ENCODE data around the gene ANK2.

ANK2 gene

DNA sequence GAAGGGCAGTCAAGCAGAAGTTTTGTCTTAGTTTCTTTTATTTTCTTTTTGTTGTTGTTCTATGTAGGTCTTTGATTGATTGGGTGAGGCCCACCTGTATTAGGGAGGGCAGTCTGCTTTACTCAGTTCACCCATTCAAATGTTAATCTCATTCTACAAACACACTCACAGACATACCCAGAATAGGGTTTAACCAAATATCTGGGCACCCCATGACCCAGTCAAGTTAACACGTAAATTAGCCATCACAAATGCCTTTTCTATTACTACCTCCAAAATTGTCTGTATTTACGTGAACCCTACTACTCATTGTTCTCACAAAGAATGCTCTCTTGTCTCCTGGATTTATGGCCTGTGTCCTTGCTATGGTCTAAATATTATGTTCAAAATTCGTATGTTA lies 339.7 kb downstream of the ANK2 start:
- in situ Hi-C loops (cut with HindIII; ENCODE audit: low sequenced_read_pairs), result no loop called here

DNA sequence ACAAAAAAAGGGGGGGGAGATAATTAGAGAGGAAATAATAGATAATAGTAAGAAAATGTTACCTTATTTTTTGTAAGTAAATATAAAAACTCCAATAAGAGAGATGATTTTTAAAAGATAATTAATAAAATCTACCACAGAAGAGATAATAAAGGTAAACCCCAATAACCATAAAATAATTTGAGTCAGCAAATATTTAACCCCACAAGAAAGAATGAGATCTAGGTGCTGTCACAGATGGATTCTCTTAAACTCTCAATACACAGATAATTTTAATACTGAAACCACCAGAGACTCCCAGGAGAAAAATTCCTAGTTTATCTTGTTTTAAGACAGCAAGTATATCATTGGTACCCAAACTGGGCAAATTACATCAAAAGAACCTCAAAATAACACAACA lies 341.4 kb downstream of the ANK2 start:
- in situ Hi-C loops (cut with HindIII; ENCODE audit: low sequenced_read_pairs), result no loop called here

DNA sequence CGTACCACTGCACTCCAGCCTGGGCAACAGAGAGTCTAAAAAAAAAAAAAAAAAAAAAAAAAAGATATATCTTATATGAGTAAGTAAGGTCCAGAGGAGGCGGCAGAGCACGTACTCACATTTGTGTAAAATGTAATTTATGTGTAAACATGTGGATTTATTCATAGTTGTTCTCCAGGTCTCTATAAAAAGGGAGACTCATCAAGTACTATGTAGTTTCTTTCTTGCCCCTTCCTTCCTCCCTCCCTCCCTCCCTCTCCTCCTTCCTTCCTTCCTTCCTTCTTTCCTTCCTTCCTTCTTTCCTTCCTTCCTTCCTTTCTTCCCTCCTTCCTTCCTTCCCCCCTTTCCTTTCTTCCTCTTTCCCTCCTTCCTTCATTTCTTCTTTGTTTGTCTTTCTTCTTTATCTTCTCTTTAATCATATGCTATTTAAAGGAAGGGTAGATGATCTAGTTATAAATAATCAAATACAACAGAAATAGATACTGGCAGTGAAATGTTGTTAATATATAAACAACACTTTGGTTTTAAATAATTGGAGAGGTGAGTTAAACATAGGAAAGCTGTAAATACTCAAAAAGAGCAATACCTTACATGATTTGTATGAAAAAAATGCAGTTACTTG lies 344.8 kb downstream of the ANK2 start:
- in situ Hi-C loops (cut with HindIII; ENCODE audit: low sequenced_read_pairs), result no loop called here

DNA sequence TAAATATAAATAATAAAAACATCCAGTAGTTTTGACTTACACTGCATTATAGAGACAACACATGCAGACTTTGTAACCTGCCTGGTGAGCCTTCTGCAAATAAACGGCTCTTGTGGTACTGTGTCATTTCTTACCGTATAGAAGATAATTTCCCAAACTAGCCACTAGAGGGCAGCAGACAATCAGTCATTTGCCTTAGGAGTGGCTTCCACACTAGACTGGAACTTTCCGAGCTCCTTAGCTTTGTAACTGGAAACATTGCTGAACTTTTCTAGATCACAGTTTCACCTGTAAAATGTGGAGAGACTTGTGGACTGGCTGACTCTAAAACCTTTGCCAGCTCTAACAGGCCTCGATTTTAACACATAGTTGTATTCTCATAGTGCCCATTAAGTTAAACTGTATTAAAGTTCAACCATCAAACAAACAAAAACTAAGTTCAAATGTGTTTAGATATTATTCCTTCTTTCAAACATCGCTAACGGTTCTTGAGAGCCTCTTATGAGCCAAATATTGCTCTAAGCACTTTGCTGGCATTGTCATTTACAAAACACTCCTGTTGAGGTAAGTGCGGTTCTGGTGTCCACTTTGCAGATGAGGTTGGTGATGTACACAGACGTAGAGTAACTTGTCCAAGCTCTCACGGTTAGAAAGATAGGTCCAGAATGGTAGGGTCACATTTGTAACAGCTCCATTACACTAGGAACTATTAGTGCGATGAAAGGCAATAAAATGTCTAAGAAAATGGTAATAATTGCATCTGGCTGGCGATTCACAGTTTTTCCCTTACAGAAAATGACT lies 345.5 kb downstream of the ANK2 start:
- in situ Hi-C loops (cut with HindIII; ENCODE audit: low sequenced_read_pairs), result no loop called here

DNA sequence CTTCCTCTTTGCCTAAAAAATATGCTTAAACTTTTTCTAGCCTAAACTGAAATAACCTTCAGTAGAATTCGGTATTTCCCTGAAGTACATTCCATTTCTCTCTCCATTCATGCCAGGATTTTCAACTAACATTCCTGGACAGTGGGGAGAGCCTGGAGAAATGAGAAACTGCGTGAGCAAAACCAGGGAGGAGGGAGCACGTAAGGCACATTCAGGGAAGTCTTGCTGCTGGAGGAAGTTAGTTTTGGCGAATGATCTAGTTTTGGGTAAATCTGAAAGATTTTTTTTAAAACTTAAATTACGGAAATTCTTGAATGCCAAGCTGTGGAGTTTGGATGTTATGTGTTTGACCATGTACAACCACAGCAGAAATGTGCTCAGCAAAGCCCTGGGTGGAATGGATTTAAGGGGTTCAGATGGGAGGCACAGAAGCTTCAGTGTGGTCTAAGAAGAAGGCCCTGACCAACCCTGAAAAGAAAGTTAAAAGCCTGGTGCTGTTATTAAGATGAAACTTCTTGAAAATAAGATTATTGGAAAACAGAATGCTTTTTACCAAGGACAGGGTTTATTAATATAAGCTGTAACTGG lies 347.8 kb downstream of the ANK2 start:
- in situ Hi-C loops (cut with HindIII; ENCODE audit: low sequenced_read_pairs), result no loop called here

DNA sequence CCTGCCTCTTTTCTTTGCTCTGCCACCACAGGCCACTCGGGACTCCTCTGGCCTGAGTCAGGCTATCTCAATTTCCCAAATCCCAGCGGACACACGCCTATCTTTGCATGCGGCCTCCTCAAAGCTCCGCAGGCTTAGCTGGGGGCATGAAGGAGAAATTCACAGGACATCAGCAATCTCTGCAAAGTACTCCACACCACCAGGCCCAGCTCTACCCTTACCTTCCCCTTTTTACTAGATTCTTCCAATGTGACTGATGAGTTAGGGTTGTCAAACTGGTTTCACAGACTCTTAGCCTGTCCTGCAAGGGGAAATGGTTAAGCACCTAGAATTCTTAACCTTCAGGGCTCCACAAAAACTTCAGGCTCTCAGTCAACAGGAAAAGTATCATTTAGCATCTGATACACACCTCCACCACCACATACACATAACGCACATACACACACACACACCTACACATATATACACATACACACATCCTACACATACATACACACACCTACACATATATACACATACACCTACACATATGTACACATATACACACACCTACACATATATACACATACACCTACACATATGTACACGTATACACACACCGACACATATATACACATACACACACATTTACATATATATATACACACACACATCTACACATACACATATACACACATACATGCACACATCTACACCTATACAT lies 349.1 kb downstream of the ANK2 start:
- in situ Hi-C loops (cut with HindIII; ENCODE audit: low sequenced_read_pairs), result no loop called here

DNA sequence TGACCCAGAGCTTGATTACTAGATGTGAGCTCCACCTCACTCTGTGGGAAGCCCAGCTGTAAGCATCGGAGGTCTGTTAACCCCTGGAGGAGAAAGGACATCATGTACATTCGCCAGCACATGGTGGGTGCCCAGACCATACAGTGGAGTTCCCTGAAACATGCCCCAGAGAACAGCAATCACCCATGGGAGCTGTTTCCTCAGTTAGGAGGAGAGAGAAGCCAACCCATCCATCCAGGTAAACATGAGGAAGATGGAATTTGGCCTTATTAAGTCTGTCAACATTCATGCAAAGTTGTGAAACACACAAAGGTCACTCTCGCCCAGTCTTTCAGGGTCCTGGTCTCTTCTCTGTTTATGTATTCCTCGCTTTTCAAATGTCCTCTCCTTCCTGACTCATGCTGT lies 354.7 kb downstream of the ANK2 start:
- in situ Hi-C loops (cut with HindIII; ENCODE audit: low sequenced_read_pairs), result no loop called here

DNA sequence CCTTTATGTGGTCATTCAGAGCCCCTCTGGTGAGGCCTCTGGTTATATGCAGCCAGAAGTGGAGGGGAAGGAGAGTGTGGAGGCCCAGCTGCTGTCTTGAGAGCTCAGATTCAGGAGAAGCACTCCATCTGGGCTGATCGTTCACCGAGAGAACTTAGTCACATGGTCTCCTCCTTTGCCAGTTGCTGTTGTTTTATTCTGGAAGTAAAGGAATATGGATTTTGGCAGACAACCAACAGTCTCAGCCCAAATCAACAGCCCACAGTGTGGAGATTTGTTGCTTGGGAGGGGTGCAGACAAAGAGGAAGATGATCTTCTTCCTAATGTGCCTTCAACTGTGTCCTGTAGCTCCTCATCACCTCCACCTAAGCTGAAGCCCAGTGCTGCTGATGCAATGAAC lies 355.4 kb downstream of the ANK2 start:
- in situ Hi-C loops (cut with HindIII; ENCODE audit: low sequenced_read_pairs), result no loop called here

DNA sequence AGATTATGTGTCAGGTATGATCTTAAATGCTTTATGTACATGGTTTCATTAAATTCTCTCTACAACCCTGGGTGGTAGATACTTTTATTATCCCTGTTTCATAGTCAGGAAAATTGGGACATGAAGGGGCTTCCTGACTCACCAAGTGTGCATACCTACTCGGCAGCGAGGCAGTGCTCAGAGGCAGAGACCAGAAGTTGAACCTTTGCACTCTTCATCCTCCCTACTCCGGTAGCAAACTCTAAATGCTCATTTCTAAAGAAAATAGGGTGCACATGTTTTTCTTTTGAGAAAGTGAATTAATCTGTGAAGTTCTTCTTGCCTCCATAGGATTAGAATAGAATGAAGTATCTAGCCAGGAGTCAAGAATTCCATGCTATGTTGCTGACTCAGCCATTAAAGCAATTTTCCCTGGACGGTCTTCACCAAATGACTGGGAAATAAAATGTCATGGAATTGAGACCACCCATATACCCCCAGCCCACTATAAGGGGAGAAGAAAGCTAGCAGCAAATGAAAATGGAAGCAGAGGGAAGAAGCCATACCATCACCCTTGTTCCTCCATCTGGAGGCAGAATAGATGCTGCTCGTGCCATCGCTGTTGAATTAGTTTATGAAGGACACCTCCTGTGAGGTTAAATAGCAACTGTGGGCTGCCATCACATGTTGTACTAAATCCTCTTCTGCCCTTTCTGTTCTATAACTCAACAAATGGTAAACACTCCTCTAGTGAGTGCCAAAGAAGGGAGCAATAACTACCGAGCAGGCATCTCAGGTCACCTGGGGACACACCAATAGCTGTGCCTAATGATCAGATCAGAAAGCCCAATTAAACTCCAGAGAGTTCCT lies 356.6 kb downstream of the ANK2 start:
- in situ Hi-C loops (cut with HindIII; ENCODE audit: low sequenced_read_pairs), result no loop called here

DNA sequence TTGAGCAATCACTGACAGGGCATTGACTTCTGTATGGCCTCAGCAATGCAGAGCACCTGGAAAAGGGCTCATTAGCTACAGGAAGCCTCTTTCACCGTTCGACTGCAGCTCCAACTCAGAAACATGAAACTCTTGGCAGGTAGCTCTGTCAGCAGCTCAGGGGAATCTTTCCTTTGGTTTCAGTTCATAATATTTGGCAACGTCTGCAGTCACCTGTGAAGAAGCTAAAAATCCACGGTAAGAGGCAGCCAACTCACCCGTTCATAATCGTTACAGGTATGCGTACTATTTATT lies 357.2 kb downstream of the ANK2 start:
- in situ Hi-C loops (cut with HindIII; ENCODE audit: low sequenced_read_pairs), result no loop called here

DNA sequence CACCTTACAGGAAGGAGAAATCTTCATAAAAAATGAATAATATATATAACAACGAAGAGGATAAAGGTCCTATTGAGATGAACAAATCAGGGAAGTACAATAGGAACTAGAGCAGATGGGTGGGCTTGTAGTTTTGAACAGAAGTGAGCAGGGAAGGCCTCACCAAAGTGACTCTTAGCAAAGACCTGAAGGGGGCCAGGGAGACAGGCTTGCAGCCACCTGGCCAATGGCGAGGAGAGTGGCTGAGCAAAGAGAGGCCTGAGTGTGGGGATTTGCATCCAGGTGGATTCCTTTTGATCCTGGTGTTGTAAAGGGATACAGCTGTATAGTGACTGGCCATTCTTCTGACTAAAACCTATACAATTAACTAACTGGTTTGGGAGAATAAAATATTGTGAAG lies 358.0 kb downstream of the ANK2 start:
- in situ Hi-C loops (cut with HindIII; ENCODE audit: low sequenced_read_pairs), result no loop called here

DNA sequence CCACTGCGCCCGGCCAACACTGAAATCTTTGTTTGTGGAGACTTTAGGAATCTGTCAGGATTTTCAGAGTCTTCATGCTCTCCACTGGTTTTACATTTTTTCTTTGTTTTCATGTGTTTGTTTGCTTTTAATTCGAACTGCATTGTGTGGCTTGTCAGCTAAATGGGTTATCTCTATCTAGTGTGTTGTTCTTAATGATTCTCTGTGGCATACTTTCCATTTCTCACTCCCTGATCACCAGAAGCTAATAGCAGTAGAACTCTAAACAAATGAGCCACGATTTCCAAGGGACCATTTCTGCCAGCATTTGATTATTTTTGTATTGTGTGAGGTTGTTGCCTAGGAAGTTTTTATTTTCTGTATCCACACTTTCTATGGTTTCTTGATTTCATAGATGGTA lies 359.7 kb downstream of the ANK2 start:
- in situ Hi-C loops (cut with HindIII; ENCODE audit: low sequenced_read_pairs), result no loop called here

DNA sequence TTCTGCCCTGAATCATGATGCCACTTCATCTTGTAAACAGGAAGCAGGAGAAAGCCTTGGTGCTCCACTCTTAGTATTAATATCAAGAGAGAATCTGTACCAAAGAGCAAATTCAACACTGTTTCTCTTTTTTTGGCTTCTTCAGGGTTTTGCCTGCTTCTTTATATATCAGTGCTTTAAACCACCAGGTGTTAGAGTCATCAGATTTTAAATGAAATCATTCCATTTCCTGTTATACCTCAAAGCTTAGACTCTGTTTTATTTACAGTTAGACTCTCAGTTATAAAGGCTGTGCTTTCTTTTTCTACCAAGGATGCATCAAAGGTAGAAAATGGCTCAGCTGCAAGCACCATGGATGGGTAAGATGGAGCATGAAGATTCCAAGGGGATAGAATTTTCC lies 361.2 kb downstream of the ANK2 start:
- in situ Hi-C loops (cut with HindIII; ENCODE audit: low sequenced_read_pairs), result no loop called here

DNA sequence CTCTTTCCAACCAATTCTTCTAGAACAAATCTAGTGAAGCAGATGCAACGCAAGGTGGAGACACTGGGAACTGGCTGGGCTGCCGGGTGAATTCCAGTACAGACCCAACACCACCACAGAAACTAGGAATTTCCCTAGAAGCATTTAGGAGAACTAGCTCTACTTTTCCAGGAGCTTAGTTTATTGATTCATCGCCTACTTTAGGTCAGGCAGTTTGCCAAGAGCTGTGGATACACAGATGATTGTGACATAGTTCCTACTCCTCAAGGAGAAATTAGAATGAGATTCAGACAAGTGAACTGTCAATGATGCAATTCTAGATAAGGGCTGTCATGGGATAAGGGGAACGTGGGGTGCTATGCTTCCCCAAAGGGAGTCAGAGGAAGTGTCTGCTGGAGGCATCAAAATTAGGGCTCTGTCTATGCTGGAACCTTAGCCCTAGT lies 362.1 kb downstream of the ANK2 start:
- in situ Hi-C loops (cut with HindIII; ENCODE audit: low sequenced_read_pairs), result no loop called here

DNA sequence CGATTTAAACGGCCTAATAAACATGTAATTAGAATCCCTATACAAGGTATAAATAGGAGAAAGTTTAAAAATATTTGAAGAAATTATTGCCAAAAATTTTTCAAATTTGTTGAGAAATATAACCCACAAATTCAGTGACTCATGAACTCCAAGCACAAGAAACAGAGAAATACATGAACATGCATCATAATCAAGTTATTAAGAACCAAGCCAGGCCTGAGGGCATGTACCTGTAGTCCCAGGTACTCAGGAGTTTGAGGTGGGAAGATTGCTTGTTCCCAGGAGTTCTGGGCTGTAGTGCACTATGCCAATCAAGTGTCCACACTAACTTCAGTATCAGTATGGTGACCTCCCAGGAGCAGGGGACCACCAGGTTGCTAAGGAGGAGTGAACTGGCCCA lies 370.2 kb downstream of the ANK2 start:
- in situ Hi-C loops (cut with HindIII; ENCODE audit: low sequenced_read_pairs), result no loop called here

DNA sequence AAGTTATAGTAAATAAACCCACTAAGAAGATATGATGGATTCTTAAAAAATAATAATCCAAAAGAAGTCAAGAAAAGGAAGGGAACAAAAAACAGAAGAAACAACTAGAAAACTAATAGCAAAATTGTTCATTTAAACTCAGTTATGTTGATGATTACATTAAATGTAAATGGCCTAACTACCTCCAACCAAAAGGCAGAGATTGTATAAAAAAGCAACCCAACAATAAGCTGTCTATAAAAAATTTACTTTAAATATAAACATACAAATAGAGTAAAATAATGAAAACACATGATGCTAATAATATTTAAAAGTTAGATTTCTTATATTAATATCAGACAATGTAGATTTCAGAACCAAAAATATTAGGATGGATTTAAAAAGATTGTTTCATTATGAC lies 371.5 kb downstream of the ANK2 start:
- in situ Hi-C loops (cut with HindIII; ENCODE audit: low sequenced_read_pairs), result no loop called here

DNA sequence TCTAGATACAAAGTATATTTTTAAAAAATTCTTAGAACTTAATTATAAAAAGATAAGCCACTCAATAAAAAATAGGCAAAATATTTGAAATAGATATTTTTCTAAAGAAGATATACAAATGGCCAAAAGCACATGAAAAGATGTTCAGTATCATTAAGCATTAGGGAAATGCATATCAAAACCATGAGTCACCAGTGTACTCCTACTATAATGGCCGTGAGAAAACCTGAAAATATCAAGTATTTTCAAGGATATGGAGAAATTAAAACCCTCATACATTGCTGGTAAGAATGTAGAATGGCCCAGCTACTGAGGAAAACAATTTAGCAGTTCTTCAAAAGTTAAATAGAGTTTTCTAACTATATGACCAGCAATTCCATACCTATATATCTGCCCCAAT lies 374.2 kb downstream of the ANK2 start:
- in situ Hi-C loops (cut with HindIII; ENCODE audit: low sequenced_read_pairs), result no loop called here

DNA sequence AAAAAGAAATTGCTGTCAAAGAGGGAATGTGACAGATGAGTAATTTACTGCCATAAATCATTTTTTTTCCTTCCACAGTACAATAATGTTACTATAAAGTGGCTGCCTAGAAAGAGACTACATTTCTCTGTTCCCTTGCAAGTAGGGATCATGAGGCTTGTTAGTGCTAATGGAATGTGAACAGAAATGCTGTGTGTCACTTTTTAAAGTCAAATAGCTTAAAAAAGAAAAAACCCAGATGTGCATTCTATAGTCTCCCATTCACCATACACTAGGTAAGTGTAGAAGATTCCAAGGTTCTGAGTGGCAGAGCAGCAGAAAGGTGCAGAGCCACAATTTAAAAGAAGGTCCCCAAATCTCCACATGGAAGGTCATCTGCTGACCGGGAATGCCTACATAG lies 383.7 kb downstream of the ANK2 start:
- in situ Hi-C loops (cut with HindIII; ENCODE audit: low sequenced_read_pairs), result no loop called here
